ENCODE results near the gene SLC8A1. TPM values are rescaled to one million over a fixed set of nuclear protein-coding genes. Genes with fewer than 3 reads are reported as not detected.

SLC8A1 gene
- total RNA-seq, 1 experiment from 2014 or later: 1.7 TPM

DNA sequence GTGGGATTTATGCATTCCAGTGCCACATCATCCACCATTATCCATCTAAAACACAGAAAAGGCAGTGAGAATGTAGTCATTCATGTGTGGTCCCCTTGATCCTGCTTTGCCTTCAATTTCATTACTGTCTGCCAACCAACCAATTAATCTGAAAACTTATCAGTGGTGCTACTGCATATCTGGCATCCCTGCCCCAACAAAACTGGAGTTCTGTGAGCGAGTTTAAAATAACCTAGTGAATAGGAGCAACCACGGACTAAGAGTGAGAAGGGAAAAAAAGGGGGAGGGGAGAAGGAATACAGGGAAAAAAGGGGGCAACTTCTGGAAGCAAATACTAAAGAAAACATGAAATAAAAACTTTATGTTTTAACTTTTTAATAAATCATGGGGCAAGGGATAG lies 42.2 kb downstream of the SLC8A1 start:
- no peak overlapping the region for H4K91ac ChIP-seq (ENCODE audit: insufficient read length, low read depth, low read length)
- TF ChIP-seq, protein P1, sequence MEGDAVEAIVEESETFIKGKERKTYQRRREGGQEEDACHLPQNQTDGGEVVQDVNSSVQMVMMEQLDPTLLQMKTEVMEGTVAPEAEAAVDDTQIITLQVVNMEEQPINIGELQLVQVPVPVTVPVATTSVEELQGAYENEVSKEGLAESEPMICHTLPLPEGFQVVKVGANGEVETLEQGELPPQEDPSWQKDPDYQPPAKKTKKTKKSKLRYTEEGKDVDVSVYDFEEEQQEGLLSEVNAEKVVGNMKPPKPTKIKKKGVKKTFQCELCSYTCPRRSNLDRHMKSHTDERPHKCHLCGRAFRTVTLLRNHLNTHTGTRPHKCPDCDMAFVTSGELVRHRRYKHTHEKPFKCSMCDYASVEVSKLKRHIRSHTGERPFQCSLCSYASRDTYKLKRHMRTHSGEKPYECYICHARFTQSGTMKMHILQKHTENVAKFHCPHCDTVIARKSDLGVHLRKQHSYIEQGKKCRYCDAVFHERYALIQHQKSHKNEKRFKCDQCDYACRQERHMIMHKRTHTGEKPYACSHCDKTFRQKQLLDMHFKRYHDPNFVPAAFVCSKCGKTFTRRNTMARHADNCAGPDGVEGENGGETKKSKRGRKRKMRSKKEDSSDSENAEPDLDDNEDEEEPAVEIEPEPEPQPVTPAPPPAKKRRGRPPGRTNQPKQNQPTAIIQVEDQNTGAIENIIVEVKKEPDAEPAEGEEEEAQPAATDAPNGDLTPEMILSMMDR (conservative IDR thresholded peaks at IDR 0.05): no peak
- Mint-ChIP-seq H3K36me3 (ENCODE audit: insufficient read depth in 1 of 3, low read depth in 3 of 3) (no peaks in the 10 kb centered on the region), H3K27me3 (ENCODE audit: low read depth) (no peaks in the 10 kb centered on the region), H3K9me3 (no peaks in the 10 kb centered on the region), H3K4me1 (peaks cover 0 to 2% of the 10 kb centered on the region in 2 experiments; a peak in 1 of 4 replicates), H3K27ac (no peak overlapping the region), H3K4me3 (no peak overlapping the region)
- H3K14ac ChIP-seq (ENCODE audit: insufficient read depth, low read length): no peak overlapping the region
- H2BK5ac ChIP-seq (ENCODE audit: insufficient read length, low read length): no peak overlapping the region
- WGBS (ENCODE audit: extremely low coverage, insufficient read length, low lambda C conversion rate): no CpG with 5 or more reads among the region's 2 CpGs
- no peaks in the 10 kb centered on the region for H3K23me2 ChIP-seq (ENCODE audit: insufficient read length, low read depth, low read length, poor library complexity, severe bottlenecking)
- no peak for DNase-seq
- no peaks in the 10 kb centered on the region for H3K79me2 ChIP-seq (ENCODE audit: insufficient read depth, low read length)
- no peak overlapping the region for H3K18ac ChIP-seq (ENCODE audit: insufficient read length, low read depth, low read length)
- H2BK20ac ChIP-seq (ENCODE audit: low read depth, low read length, poor library complexity, severe bottlenecking): no peak overlapping the region
- no peak overlapping the region for H4K5ac ChIP-seq (ENCODE audit: insufficient read length, low read depth, low read length)
- H2BK12ac ChIP-seq (ENCODE audit: insufficient read length, low read depth, low read length): no peak overlapping the region
- H3K9me3 ChIP-seq (ENCODE audit: control insufficient read depth, low read depth, low read length): no peaks in the 10 kb centered on the region
- H3K4ac ChIP-seq (ENCODE audit: low read depth, low read length): no peak overlapping the region
- no peak overlapping the region for H3K23ac ChIP-seq (ENCODE audit: insufficient read length, low read depth, low read length)
- H3K4me1 ChIP-seq (ENCODE audit: insufficient read depth, low read length): no peaks in the 10 kb centered on the region
- no peak overlapping the region for H2BK15ac ChIP-seq (ENCODE audit: low read depth, low read length)
- H2AFZ ChIP-seq (ENCODE audit: low read length): no peak overlapping the region
- H3K27me3 ChIP-seq (ENCODE audit: insufficient read depth, low read length): no peaks in the 10 kb centered on the region
- H3K4me2 ChIP-seq (ENCODE audit: insufficient read depth, insufficient read length, low read length): no peak overlapping the region
- H2BK120ac ChIP-seq (ENCODE audit: low read depth, low read length, poor library complexity, severe bottlenecking): no peak overlapping the region
- H3K79me1 ChIP-seq (ENCODE audit: insufficient read depth, low read depth, low read length, poor library complexity, severe bottlenecking): no peaks in the 10 kb centered on the region
- H2AK5ac ChIP-seq (ENCODE audit: insufficient read length, low read length): no peak overlapping the region
- H3K27ac ChIP-seq (ENCODE audit: insufficient read length, low read depth, low read length): no peak overlapping the region
- H3T11ph ChIP-seq (ENCODE audit: low read length): no peak overlapping the region
- no peak overlapping the region for H3K56ac ChIP-seq (ENCODE audit: insufficient read length, low read depth, low read length)
- no peak overlapping the region for H3K9ac ChIP-seq (ENCODE audit: extremely low read depth, insufficient read length, low read length)
- no peaks in the 10 kb centered on the region for H4K20me1 ChIP-seq (ENCODE audit: control insufficient read depth, insufficient read depth, insufficient read length)
- no peak overlapping the region for H4K8ac ChIP-seq (replicated peaks; ENCODE audit: insufficient read length, low read depth, low read length)

Data from H9 (cell line).